Measurements from ENCODE around the gene REXO4. TPM values are rescaled to one million over a fixed set of nuclear protein-coding genes. Genes with fewer than 3 reads are reported as not detected.

REXO4 gene
- total and polyA plus RNA-seq, 2 of the 13 experiments (the other 11 are each of a cell fraction or from before 2014, with no cell fraction given): 18.5 to 30.4 TPM

GRCh38 chr9:133386338-133386737 lies 31.5 kb downstream of the REXO4 start (continued):
- peak; percentile 61; the same call in 1 of the 2 replicates for TF ChIP-seq ZNF563 (CRISPR knock-in tag; IDR thresholded peaks at IDR 0.05)
- TF ChIP-seq KDM3A (CRISPR knock-in tag; IDR thresholded peaks at IDR 0.05; ENCODE audit: low read depth): peak; percentile 43; the same call in 1 of the 2 replicates
- TF ChIP-seq MAX (IDR thresholded peaks at IDR 0.05): peak; percentile 61
- TF ChIP-seq YEATS4 (CRISPR knock-in tag; IDR thresholded peaks at IDR 0.05; ENCODE audit: borderline replicate concordance): peak; percentile 69; the same call in 1 of the 2 replicates
- TF ChIP-seq RARA (CRISPR knock-in tag; IDR thresholded peaks at IDR 0.05): peak; percentile 23; the same call in 1 of the 2 replicates
- TF ChIP-seq ZFY (CRISPR knock-in tag; IDR thresholded peaks at IDR 0.05): peak; percentile 86
- TF ChIP-seq SPEN (CRISPR knock-in tag; IDR thresholded peaks at IDR 0.05; ENCODE audit: low read depth): 0 out of 2 replicates have a peak, but pooled peaks have one; percentile 32
- peak; percentile 50; the same call in 1 of the 2 replicates for TF ChIP-seq FOXK1 (CRISPR knock-in tag; IDR thresholded peaks at IDR 0.05; ENCODE audit: borderline replicate concordance, low read depth)
- TF ChIP-seq KDM2A (CRISPR knock-in tag; IDR thresholded peaks at IDR 0.05; ENCODE audit: borderline replicate concordance, low read depth): peak; percentile 75; the same call in 1 of the 2 replicates
- 0 out of 2 replicates have a peak, but pooled peaks have one; percentile 14 for TF ChIP-seq SP2 (CRISPR knock-in tag; IDR thresholded peaks at IDR 0.05)
- TF ChIP-seq TMF1 (CRISPR knock-in tag; IDR thresholded peaks at IDR 0.05; ENCODE audit: low read depth): no peak
- 0 out of 2 replicates have a peak, but pooled peaks have one; percentile 33 for TF ChIP-seq E2F1 (CRISPR knock-in tag; IDR thresholded peaks at IDR 0.05)
- TF ChIP-seq MED1 (CRISPR knock-in tag; IDR thresholded peaks at IDR 0.05): peak; percentile 77
- TF ChIP-seq ZNF761 (CRISPR knock-in tag; conservative IDR thresholded peaks at IDR 0.05): 0 out of 2 replicates have a peak, but pooled peaks have one; percentile 42
- peak; percentile 42; the same call in 1 of the 2 replicates for TF ChIP-seq ZNF292 (CRISPR knock-in tag; IDR thresholded peaks at IDR 0.05; ENCODE audit: borderline replicate concordance, low read depth)
- TF ChIP-seq ZNF703 (CRISPR knock-in tag; IDR thresholded peaks at IDR 0.05; ENCODE audit: borderline replicate concordance): no peak
- TF ChIP-seq MTA3 (CRISPR knock-in tag; IDR thresholded peaks at IDR 0.05): no peak
